BJ (cell line): ENCODE measurements around the gene PXK. TPM values are rescaled to one million over a fixed set of nuclear protein-coding genes. Genes with fewer than 3 reads are reported as not detected.

Experiments used
- CTCF ChIA-PET: fragments of 350-600 bp; formaldehyde crosslinking; extraction: SDS; loops from one replicate; lab custom pipeline; 2021; ENCODE audit warnings: antibody characterized with exemption, inconsistent platforms; lab: Yijun Ruan, JAX
- POLR2A ChIA-PET: fragments of 300-600 bp; sonication (Branson Sonifier 250); formaldehyde crosslinking; extraction: SDS; loops from one replicate; lab custom pipeline; 2021; ENCODE audit warnings: antibody characterized with exemption; lab: Charles Lee
- DNase-seq: peaks from one replicate; pipeline ENCODE4 v3.0.0-alpha.2; 2011; ENCODE audit warnings: low read depth
- H3K27me3 ChIP-seq: 2 replicates; pipeline ENCODE4 v1.6.0; 2011; ENCODE audit warnings: low read length; ENCODE audit not compliant: control insufficient read depth, insufficient read depth
- H3K36me3 ChIP-seq: 2 replicates; pipeline ENCODE4 v1.5.1; 2011; ENCODE audit warnings: low read length; ENCODE audit not compliant: control insufficient read depth, insufficient read depth
- H3K4me3 ChIP-seq: 2 replicates; pipeline ENCODE4 v1.5.1; 2011; ENCODE audit warnings: low read depth, mild to moderate bottlenecking, control low read depth, low read length
- polyA plus RNA-seq: library from polyadenylated mRNA; depleted of rRNA; stranded (reverse); fragments of >200 nt; gene quantifications from 2 replicates; pipeline ENCODE4 v1.2.3, GENCODE V29; 2011
- TF ChIP-seq, protein P1 (sequence below): IDR thresholded peaks from 2 replicates; pipeline ENCODE4 v1.5.1; 2011; ENCODE audit warnings: low read depth, mild to moderate bottlenecking, control low read depth, inconsistent platforms, low read length, moderate library complexity; ENCODE audit not compliant: insufficient read depth

PXK gene
- polyA plus RNA-seq, 1 experiment, result 36.4 TPM

DNA sequence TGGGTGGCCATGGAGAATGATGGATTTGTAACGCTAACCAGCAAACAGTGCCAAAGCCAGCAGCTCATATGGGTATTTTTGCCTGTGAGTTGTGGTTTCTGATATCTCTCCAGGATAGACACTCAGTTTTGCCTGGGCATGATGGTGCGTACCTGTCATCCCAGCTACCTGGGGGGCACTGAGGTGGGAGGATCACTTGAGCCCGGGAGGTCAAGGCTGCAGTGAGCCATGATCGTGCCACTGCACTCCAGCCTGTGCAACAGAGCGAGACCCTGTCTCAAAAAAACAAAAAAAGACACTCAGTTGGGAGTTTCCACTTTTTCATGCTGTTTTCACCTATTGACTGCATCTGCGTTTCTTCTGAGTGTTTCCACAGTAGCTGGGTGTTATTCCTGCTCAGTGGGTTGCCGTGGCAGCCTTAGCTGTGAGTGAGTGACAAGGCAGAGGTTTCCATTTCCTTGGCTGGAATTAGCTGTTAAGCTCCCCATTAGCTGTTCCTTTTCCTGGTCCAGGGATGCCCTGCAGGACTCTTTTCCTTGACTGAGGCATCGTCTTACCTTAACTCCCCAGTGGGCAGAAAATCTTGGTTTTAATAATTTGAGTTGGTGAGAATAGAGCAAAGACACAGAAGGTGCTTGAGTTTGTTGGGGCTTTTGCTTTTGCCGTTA, 40.9 kb upstream of the PXK start:
- Histone ChIP-seq H3K27me3 (no peaks in the 10 kb centered on the region), H3K36me3 (no peaks in the 10 kb centered on the region; the same call in 1 of the 2 replicates), H3K4me3 (no peak overlapping the region)
- no peak for DNase-seq
- POLR2A ChIA-PET, result no interaction called here
- TF ChIP-seq, protein P1, sequence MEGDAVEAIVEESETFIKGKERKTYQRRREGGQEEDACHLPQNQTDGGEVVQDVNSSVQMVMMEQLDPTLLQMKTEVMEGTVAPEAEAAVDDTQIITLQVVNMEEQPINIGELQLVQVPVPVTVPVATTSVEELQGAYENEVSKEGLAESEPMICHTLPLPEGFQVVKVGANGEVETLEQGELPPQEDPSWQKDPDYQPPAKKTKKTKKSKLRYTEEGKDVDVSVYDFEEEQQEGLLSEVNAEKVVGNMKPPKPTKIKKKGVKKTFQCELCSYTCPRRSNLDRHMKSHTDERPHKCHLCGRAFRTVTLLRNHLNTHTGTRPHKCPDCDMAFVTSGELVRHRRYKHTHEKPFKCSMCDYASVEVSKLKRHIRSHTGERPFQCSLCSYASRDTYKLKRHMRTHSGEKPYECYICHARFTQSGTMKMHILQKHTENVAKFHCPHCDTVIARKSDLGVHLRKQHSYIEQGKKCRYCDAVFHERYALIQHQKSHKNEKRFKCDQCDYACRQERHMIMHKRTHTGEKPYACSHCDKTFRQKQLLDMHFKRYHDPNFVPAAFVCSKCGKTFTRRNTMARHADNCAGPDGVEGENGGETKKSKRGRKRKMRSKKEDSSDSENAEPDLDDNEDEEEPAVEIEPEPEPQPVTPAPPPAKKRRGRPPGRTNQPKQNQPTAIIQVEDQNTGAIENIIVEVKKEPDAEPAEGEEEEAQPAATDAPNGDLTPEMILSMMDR, result no peak
- CTCF ChIA-PET, result interaction anchor here (0.6 to 6.0 kb wide), 7 partner anchors 8 to 141 kb away, joined by 3 to 29 read pairs (median 4); partner anchors contain the start of genes HTD2 and RPP14

DNA sequence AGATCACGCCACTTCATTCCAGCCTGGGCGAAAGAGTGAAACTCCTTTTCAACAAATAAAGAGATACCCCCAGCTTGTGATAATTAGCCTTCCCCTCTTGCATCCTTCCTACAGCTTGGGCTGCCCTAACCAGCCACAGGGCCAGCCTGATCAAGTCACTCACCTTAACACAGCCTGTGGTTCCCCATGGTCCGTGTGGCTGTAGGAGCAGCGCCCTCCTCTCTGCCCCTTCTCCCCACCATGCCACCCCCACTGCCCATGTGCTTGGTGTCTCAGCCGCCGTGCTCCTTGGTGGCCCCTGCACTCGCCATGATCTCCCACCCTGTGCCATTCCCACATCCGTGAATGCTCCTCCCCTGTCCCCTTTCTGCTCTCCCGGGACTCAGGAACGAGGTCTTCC, 39.8 kb upstream of the PXK start:
- Histone ChIP-seq H3K36me3 (no peaks in the 10 kb centered on the region), H3K4me3 (no peak overlapping the region), H3K27me3 (no peaks in the 10 kb centered on the region)
- DNase-seq, result no peak
- TF ChIP-seq, protein P1, result no peak
- POLR2A ChIA-PET, result no interaction called here
- CTCF ChIA-PET, result interaction anchor here (0.9 to 6.0 kb wide), 5 partner anchors 14 to 115 kb away, joined by 3 to 29 read pairs (median 6); partner anchors contain the start of genes HTD2 and RPP14

DNA sequence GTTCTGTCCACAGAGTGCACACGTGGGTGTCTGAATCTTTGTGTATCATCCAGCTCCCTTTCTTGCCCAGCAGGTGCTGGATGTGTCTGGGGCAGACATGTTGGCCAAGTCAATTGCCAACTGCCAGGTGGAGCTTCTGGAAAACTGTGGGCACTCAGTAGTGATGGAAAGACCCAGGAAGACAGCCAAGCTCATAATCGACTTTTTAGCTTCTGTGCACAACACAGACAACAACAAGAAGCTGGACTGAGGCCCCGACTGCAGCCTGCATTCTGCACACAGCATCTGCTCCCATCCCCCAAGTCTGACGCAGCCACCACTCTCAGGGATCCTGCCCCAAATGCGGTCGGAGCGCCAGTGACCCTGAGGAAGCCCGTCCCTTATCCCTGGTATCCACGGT, 39.2 kb upstream of the PXK start:
- TF ChIP-seq, protein P1, result no peak
- Histone ChIP-seq H3K36me3 (no peaks in the 10 kb centered on the region), H3K27me3 (no peaks in the 10 kb centered on the region), H3K4me3 (no peak overlapping the region)
- CTCF ChIA-PET, result interaction anchor here (0.9 to 11.4 kb wide), 4 partner anchors 13 to 116 kb away, joined by 3 to 240 read pairs (median 18); partner anchors contain the start of genes HTD2 and RPP14
- POLR2A ChIA-PET, result no interaction called here
- no peak for DNase-seq

DNA sequence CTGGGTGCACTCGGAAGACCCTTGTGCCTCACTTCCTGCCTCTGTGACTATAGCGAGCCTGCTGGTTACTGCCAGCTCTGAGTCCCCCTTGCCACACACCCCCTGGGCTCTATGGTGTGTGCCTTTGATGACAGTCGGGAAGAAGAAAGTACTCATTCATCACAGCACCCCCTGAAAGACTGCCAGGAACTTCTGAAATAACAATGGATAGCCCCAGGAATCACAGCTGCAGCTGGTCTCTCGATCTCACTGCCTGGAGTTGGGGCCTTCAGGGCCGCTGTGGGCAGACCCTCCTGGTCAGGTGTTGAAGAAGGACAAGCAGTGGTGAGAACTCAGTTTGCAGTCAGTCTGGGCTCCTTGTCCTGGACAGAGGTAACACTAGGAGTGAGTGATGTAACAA, 36.4 kb upstream of the PXK start:
- ChIA-PET POLR2A (no interaction called here), CTCF (interaction anchor here (1.2 to 11.4 kb wide), 5 partner anchors 10 to 119 kb away, joined by 3 to 240 read pairs (median 12); partner anchors contain the start of genes HTD2 and RPP14)
- H3K4me3 ChIP-seq, result no peak overlapping the region
- peaks cover 2% of the 10 kb centered on the region; the same call in 1 of the 2 replicates for H3K27me3 ChIP-seq
- TF ChIP-seq, protein P1, result no peak
- no peak for DNase-seq
- no peaks in the 10 kb centered on the region for H3K36me3 ChIP-seq

DNA sequence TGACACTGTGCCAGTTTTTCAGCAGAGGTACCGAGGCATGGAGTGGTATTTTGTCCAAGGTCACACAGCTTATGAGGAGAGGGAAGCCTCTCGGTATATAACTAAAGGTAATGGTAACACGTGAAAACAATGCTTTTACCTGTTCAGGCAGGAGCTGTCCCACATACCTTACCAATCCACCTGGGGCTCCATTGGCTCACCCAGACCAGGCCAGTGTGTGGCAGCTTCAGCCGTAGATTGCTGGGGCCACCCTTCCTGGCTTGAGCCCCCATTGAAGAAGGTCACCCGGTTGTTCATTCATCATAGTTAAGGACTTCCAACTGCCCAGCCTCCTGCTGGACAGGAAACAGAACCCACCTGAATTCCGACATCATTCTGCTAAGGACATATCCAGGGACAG, 35.8 kb upstream of the PXK start:
- no peak for DNase-seq
- Histone ChIP-seq H3K36me3 (no peaks in the 10 kb centered on the region), H3K27me3 (peaks cover 2% of the 10 kb centered on the region; the same call in 1 of the 2 replicates), H3K4me3 (no peak overlapping the region)
- POLR2A ChIA-PET, result no interaction called here
- TF ChIP-seq, protein P1, result no peak
- CTCF ChIA-PET, result interaction anchor here (1.0 to 11.4 kb wide), 5 partner anchors 10 to 119 kb away, joined by 3 to 240 read pairs (median 12); partner anchors contain the start of genes HTD2 and RPP14
